ENCODE data around the gene SCYGR1. TPM values are rescaled to one million over a fixed set of nuclear protein-coding genes. Genes with fewer than 3 reads are reported as not detected.
"Not testable (repeated sequence)": the region's sequence is repeated elsewhere in the genome, so short reads cannot be mapped to it uniquely, and the experiment has no call there.

Gene SCYGR1
- polyA plus RNA-seq, 12 donors: not detected

GRCh38 chr2:227373389-227373788, 14.4 kb downstream of the SCYGR1 start:
- DNase-seq: no peak

GRCh38 chr2:227370791-227371312, 16.9 kb downstream of the SCYGR1 start:
- no peak for DNase-seq

GRCh38 chr2:227370092-227370491, 17.7 kb downstream of the SCYGR1 start:
- no peak for DNase-seq

GRCh38 chr2:227368574-227368973, 19.2 kb downstream of the SCYGR1 start:
- no peak for DNase-seq

GRCh38 chr2:227367427-227367795, 20.3 kb downstream of the SCYGR1 start:
- DNase-seq: no peak

GRCh38 chr2:227366769-227367426, 20.9 kb downstream of the SCYGR1 start:
- no peak for DNase-seq

- DNase-seq: no peak
These were observed 21.9 kb downstream of the SCYGR1 start for GRCh38 chr2:227365833-227366232.

GRCh38 chr2:227364585-227365263, 23.0 kb downstream of the SCYGR1 start:
- not testable (repeated sequence) for DNase-seq

- DNase-seq: no peak
These were observed 24.0 kb downstream of the SCYGR1 start for GRCh38 chr2:227363756-227364155.

GRCh38 chr2:227360351-227360750, 27.4 kb downstream of the SCYGR1 start:
- no peak for DNase-seq

GRCh38 chr2:227351639-227352038, 36.1 kb downstream of the SCYGR1 start:
- DNase-seq: no peak

- DNase-seq: no peak
These were observed 37.6 kb downstream of the SCYGR1 start for GRCh38 chr2:227349989-227350612.

GRCh38 chr2:227348324-227348723, 39.4 kb downstream of the SCYGR1 start:
- DNase-seq: no peak

- DNase-seq: no peak
These were observed 40.6 kb downstream of the SCYGR1 start for GRCh38 chr2:227347117-227347516.

- DNase-seq: no peak
These were observed 43.5 kb downstream of the SCYGR1 start for GRCh38 chr2:227344231-227344630.

GRCh38 chr2:227341553-227341952, 46.2 kb downstream of the SCYGR1 start:
- no peak for DNase-seq

- no peak for DNase-seq
These were observed 47.6 kb downstream of the SCYGR1 start for GRCh38 chr2:227340106-227340505.

GRCh38 chr2:227339098-227339599, 48.6 kb downstream of the SCYGR1 start:
- no peak for DNase-seq
